Measurements from ENCODE around the gene RFT1. TPM values are rescaled to one million over a fixed set of nuclear protein-coding genes. Genes with fewer than 3 reads are reported as not detected.
A peak's percentile ranks its signal among the peaks of the same experiment; 100 is the strongest.

The RFT1 gene
- total RNA-seq, 1 donor from 2014 or later = 14.8 TPM

- Mint-ChIP-seq H3K9me3 (ENCODE audit: low read depth) (no peaks in the 10 kb centered on the region), H3K27ac (ENCODE audit: unreplicated experiment) (no peak overlapping the region), H3K4me3 (ENCODE audit: unreplicated experiment) (no peak overlapping the region), H3K4me1 (ENCODE audit: low read depth) (peaks cover 11% of the 10 kb centered on the region), H3K36me3 (ENCODE audit: low read depth) (no peaks in the 10 kb centered on the region), H3K27me3 (ENCODE audit: low read depth) (no peaks in the 10 kb centered on the region)
- DNase-seq (ENCODE audit: low spot score) = peak; percentile 35
- no peak for TF ChIP-seq CTCF (IDR thresholded peaks at IDR 0.05)
These were observed 20.2 kb upstream of the RFT1 start for GRCh38 chr3:53150247-53151085.

- H3K4me3 Mint-ChIP-seq (ENCODE audit: unreplicated experiment) = no peak overlapping the region
- TF ChIP-seq CTCF (IDR thresholded peaks at IDR 0.05) = no peak
- DNase-seq (ENCODE audit: low spot score) = peak; percentile 37
- no peaks in the 10 kb centered on the region for H3K36me3 Mint-ChIP-seq (ENCODE audit: low read depth)
- peaks cover 11% of the 10 kb centered on the region for H3K4me1 Mint-ChIP-seq (ENCODE audit: low read depth)
- H3K27me3 Mint-ChIP-seq (ENCODE audit: low read depth) = no peaks in the 10 kb centered on the region
- no peak overlapping the region for H3K27ac Mint-ChIP-seq (ENCODE audit: unreplicated experiment)
- no peaks in the 10 kb centered on the region for H3K9me3 Mint-ChIP-seq (ENCODE audit: low read depth)
These were observed 19.5 kb upstream of the RFT1 start for GRCh38 chr3:53149699-53150098.

GRCh38 chr3:53149006-53149690, 18.9 kb upstream of the RFT1 start:
- no peaks in the 10 kb centered on the region for H3K36me3 Mint-ChIP-seq (ENCODE audit: low read depth)
- H3K9me3 Mint-ChIP-seq (ENCODE audit: low read depth) = no peaks in the 10 kb centered on the region
- H3K27ac Mint-ChIP-seq (ENCODE audit: unreplicated experiment) = no peak overlapping the region
- TF ChIP-seq CTCF (IDR thresholded peaks at IDR 0.05) = no peak
- H3K27me3 Mint-ChIP-seq (ENCODE audit: low read depth) = no peaks in the 10 kb centered on the region
- no peak overlapping the region for H3K4me3 Mint-ChIP-seq (ENCODE audit: unreplicated experiment)
- peaks cover 6% of the 10 kb centered on the region for H3K4me1 Mint-ChIP-seq (ENCODE audit: low read depth)
- peak; percentile 71 for DNase-seq (ENCODE audit: low spot score)

- DNase-seq (ENCODE audit: low spot score) = peak; percentile 73
- Mint-ChIP-seq H3K4me3 (ENCODE audit: unreplicated experiment) (no peak overlapping the region), H3K4me1 (ENCODE audit: low read depth) (no peaks in the 10 kb centered on the region), H3K9me3 (ENCODE audit: low read depth) (no peaks in the 10 kb centered on the region), H3K36me3 (ENCODE audit: low read depth) (no peaks in the 10 kb centered on the region), H3K27ac (ENCODE audit: unreplicated experiment) (no peak overlapping the region), H3K27me3 (ENCODE audit: low read depth) (no peaks in the 10 kb centered on the region)
- no peak for TF ChIP-seq CTCF (IDR thresholded peaks at IDR 0.05)
These were observed 17.7 kb upstream of the RFT1 start for GRCh38 chr3:53147903-53148400.

GRCh38 chr3:53147151-53147902, 17.1 kb upstream of the RFT1 start:
- Mint-ChIP-seq H3K27ac (ENCODE audit: unreplicated experiment) (no peak overlapping the region), H3K36me3 (ENCODE audit: low read depth) (no peaks in the 10 kb centered on the region)

More at GRCh38 chr3:53147151-53147902, 17.1 kb upstream of the RFT1 start:
- peak; percentile 68 for DNase-seq (ENCODE audit: low spot score)
- Mint-ChIP-seq H3K9me3 (ENCODE audit: low read depth) (no peaks in the 10 kb centered on the region), H3K4me3 (ENCODE audit: unreplicated experiment) (no peak overlapping the region), H3K4me1 (ENCODE audit: low read depth) (no peaks in the 10 kb centered on the region), H3K27me3 (ENCODE audit: low read depth) (no peaks in the 10 kb centered on the region)
- no peak for TF ChIP-seq CTCF (IDR thresholded peaks at IDR 0.05)

Data from chondrocyte (in vitro differentiated cells).